Kidney (tissue), 14 donors: ENCODE results near the gene HMGB4. TPM values are rescaled to one million over a fixed set of nuclear protein-coding genes. Genes with fewer than 3 reads are reported as not detected.

Experiments
- DNase-seq, 5 donors: peaks; one replicate each; pipeline ENCODE4 v3.0.0-alpha.2; 2013 to 2020
- FAIRE-seq: peaks from 2 replicates; lab custom pipeline; 2012; peaks lifted over from hg19 to GRCh38; lab: Jason Lieb, UNC
- H3K27ac ChIP-seq, 2 donors: one replicate each; pipeline ENCODE4 v1.7.0; 2013; ENCODE audit warnings: low read depth in 2 of 2, low read length in 2 of 2, inconsistent platforms in 1 of 2
- H3K27me3 ChIP-seq: one replicate; pipeline ENCODE4 v1.7.1; 2013; ENCODE audit warnings: low read length, inconsistent platforms; ENCODE audit not compliant: control insufficient read depth, insufficient read depth
- H3K36me3 ChIP-seq, 3 donors: one replicate each; pipeline versions ENCODE4 v1.7.0 to v1.7.1; 2013; ENCODE audit warnings: low read length in 3 of 3, control low read depth in 1 of 3, inconsistent platforms in 1 of 3; ENCODE audit not compliant: insufficient read depth in 3 of 3, control insufficient read depth in 2 of 3
- H3K4me1 ChIP-seq, 3 donors: one replicate each; pipeline versions ENCODE4 v1.7.0 to v1.7.1; 2013; ENCODE audit warnings: low read length in 3 of 3, inconsistent platforms in 1 of 3, low read depth in 1 of 3; ENCODE audit not compliant: control insufficient read depth in 2 of 3, insufficient read depth in 2 of 3
- H3K4me3 ChIP-seq, 3 donors: one replicate each; pipeline versions ENCODE4 v1.7.0 to v1.8.1; 2013; ENCODE audit warnings: low read length in 3 of 3, control low read depth in 1 of 3, inconsistent platforms in 1 of 3
- H3K9ac ChIP-seq, 3 donors: one replicate each; pipeline versions ENCODE4 v1.7.0 to v1.7.1; 2013; ENCODE audit warnings: low read length in 3 of 3, control low read depth in 1 of 3, inconsistent platforms in 1 of 3
- H3K9me3 ChIP-seq, 3 donors: one replicate each; pipeline versions ENCODE4 v1.7.0 to v1.7.1; 2013; ENCODE audit warnings: low read length in 3 of 3, control low read depth in 1 of 3, inconsistent platforms in 1 of 3; ENCODE audit not compliant: control insufficient read depth in 2 of 3, insufficient read depth in 1 of 3
- CTCF ChIP-seq: IDR thresholded peaks from 3 replicates; pipeline ENCODE4 v1.5.1; 2012; ENCODE audit warnings: mild to moderate bottlenecking, moderate library complexity, borderline replicate concordance; ENCODE audit not compliant: insufficient read depth; ENCODE audit errors: extremely low read depth
- intact Hi-C: fragments of 100-400 bp; cut with DNase I; formaldehyde crosslinking; loops from one replicate; pipeline ENCODE4 v1.11.1; 2022
- polyA plus RNA-seq: library from polyadenylated mRNA; stranded (reverse); fragments of 350-450 nt; fragmentation: Illumina TruSeq; extraction: RNeasy Lipid Tissue Mini Kit (QIAGEN cat#74804); gene quantifications from one replicate; pipeline ENCODE4 v1.2.3, GENCODE V29; 2014; ENCODE audit warnings: low read depth, low replicate concordance; ENCODE audit not compliant: insufficient read depth
- total RNA-seq: library from RNA; stranded (reverse); fragmentation: NEBNext Ultra II Directional; extraction: Animal tissue kit (Norgen Biotek cat#: 25700); gene quantifications from one replicate; pipeline ENCODE4 v1.2.1, GENCODE V29; 2021
- donor health status: control.
- donor health status: control.
- donor health status: control.
- donor health status: control.
- donor health status: control.
- donor health status: DM: yes; HTN: yes; CAD: no.
- donor health status: Normal renal cell carcinoma (clear cell type).

Gene HMGB4
- total and polyA plus RNA-seq, 2 donors from 2014 or later = not detected

- Histone ChIP-seq H3K4me3 (no peak overlapping the region), H3K9me3 (no peaks in the 10 kb centered on the region), H3K27ac (no peak overlapping the region), H3K27me3 (no peaks in the 10 kb centered on the region), H3K9ac (no peak overlapping the region), H3K36me3 (no peaks in the 10 kb centered on the region), H3K4me1 (peaks cover 0 to 3% (median 0%) of the 10 kb centered on the region in 3 donors)
- FAIRE-seq (no peak), DNase-seq (no peak)
- TF ChIP-seq CTCF = no peak
- intact Hi-C loops = no loop called here
Measured at GRCh38 chr1:33867684-33868083, 3.8 kb downstream of the HMGB4 start.

DNA sequence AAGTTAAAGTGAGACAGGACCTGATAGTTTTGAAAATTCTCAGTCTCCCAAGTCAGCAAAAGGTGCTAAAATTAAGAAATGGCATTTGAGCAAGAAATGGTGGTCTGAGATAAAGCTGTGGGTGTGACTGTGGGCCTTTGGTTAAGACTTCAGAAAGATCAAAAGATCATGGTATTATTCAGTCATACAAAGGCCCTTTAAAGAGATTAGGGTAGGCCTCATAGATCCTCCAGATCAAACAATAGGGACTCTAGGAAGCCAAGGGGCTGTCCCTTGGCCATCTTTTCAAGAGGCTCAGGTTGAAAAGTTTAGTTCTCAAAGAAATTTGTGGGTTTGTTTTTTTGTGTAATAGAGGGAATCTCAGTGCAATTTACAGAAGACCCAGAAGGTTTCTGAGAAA is 8.4 kb downstream of the HMGB4 start:
- no peak overlapping the region for H3K27ac ChIP-seq
- intact Hi-C loops = no loop called here
- no peaks in the 10 kb centered on the region for H3K4me1 ChIP-seq
- no peak for FAIRE-seq
- no peak overlapping the region for H3K4me3 ChIP-seq
- H3K27me3 ChIP-seq = no peaks in the 10 kb centered on the region
- no peak for TF ChIP-seq CTCF
- DNase-seq = no peak
- H3K36me3 ChIP-seq = no peaks in the 10 kb centered on the region
- H3K9me3 ChIP-seq = peaks cover 0 to 7% (median 0%) of the 10 kb centered on the region in 3 donors
- no peak overlapping the region for H3K9ac ChIP-seq

- Histone ChIP-seq H3K9ac (no peak overlapping the region), H3K36me3 (no peaks in the 10 kb centered on the region), H3K9me3 (peaks cover 0 to 7% (median 0%) of the 10 kb centered on the region in 3 donors), H3K27me3 (no peaks in the 10 kb centered on the region), H3K4me3 (no peak overlapping the region), H3K27ac (no peak overlapping the region), H3K4me1 (no peaks in the 10 kb centered on the region)
- DNase-seq (no peak), FAIRE-seq (no peak)
- intact Hi-C loops = no loop called here
- no peak for TF ChIP-seq CTCF
Measured at GRCh38 chr1:33872683-33873082, 8.8 kb downstream of the HMGB4 start.

- no peak for FAIRE-seq
- TF ChIP-seq CTCF = no peak
- DNase-seq = no peak
- intact Hi-C loops = no loop called here
- no peaks in the 10 kb centered on the region for H3K4me1 ChIP-seq
- no peak overlapping the region for H3K27ac ChIP-seq
- no peak overlapping the region for H3K9ac ChIP-seq
- H3K9me3 ChIP-seq = peaks cover 0 to 7% (median 0%) of the 10 kb centered on the region in 3 donors
- H3K36me3 ChIP-seq = no peaks in the 10 kb centered on the region
- H3K27me3 ChIP-seq = no peaks in the 10 kb centered on the region
- H3K4me3 ChIP-seq = no peak overlapping the region
Measured at GRCh38 chr1:33874636-33875035, 10.8 kb downstream of the HMGB4 start.
